Colonic mucosa (tissue), 4 donors: ENCODE results near the gene CHERP. TPM values are rescaled to one million over a fixed set of nuclear protein-coding genes. Genes with fewer than 3 reads are reported as not detected.
"Not testable (repeated sequence)": the region's sequence is repeated elsewhere in the genome, so short reads cannot be mapped to it uniquely, and the experiment has no call there.

ENCODE experiments used
- DNase-seq: peaks from one replicate; pipeline ENCODE4 v3.0.0-alpha.2; 2020
- H3K27ac ChIP-seq: fragments of 200-600 bp; one replicate; pipeline ENCODE4 v1.8.0; 2021
- H3K27me3 ChIP-seq: fragments of 200-600 bp; one replicate; pipeline ENCODE4 v1.8.0; 2021
- H3K36me3 ChIP-seq: fragments of 200-600 bp; one replicate; pipeline ENCODE4 v1.8.0; 2021
- H3K4me1 ChIP-seq: fragments of 200-600 bp; one replicate; pipeline ENCODE4 v1.8.0; 2021; ENCODE audit warnings: mild to moderate bottlenecking
- H3K4me3 ChIP-seq: fragments of 200-600 bp; one replicate; pipeline ENCODE4 v1.8.0; 2021
- H3K9ac ChIP-seq, 2 donors: one replicate each; pipeline ENCODE4 v1.7.0; 2013; ENCODE audit warnings: control low read depth in 2 of 2, low read depth in 2 of 2, low read length in 2 of 2
- H3K9me3 ChIP-seq: fragments of 200-600 bp; one replicate; pipeline ENCODE4 v1.8.0; 2021
- intact Hi-C: fragments of 100-400 bp; cut with DNase I; formaldehyde crosslinking; loops from one replicate; pipeline ENCODE4 v1.14.1; 2022
- total RNA-seq, 2 donors: library from RNA; stranded (reverse); fragmentation: NEBNext Ultra II Directional in 1 of 2; extraction: Animal tissue kit (Norgen Biotek cat#: 25700) in 1 of 2; gene quantifications; one replicate each; pipeline ENCODE4 v1.2.1, GENCODE V29; 2021
- TF ChIP-seq, protein P1 (sequence below): fragments of 200-600 bp; IDR thresholded peaks from one replicate; pipeline ENCODE4 v1.8.0; 2022; ENCODE audit warnings: antibody characterized with exemption, mild to moderate bottlenecking
- donor health status: healthy.
- donor health status: DM: no; HTN: no; CAD: no.
- donor health status: DM: no; HTN: no; CAD: no.

The CHERP gene
- total RNA-seq, 2 donors from 2014 or later: 35.2 to 54.0 TPM

DNA sequence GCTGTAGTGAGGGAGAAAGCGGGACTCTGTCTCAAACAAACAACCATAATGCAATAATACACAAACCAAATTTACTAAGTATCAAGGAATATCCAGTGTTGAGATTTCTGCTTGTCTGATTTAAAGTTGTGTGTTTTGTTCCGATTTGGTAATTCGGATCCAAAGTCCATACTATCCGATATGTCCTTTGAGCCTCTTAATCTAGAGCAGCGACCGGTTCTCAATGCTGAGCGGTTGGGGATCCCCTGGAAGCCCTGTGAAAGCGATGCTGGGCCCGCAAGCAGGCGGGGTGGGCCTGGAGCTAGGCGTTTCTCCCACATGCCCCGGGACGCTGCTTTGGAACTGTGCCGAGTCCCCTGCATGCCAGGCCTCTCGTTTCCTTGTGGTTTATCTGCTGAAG lies 25.9 kb downstream of the CHERP start:
- peaks cover 14% of the 10 kb centered on the region for H3K36me3 ChIP-seq
- no peaks in the 10 kb centered on the region for H3K9me3 ChIP-seq
- no peak overlapping the region for H3K9ac ChIP-seq
- H3K27me3 ChIP-seq: no peaks in the 10 kb centered on the region
- intact Hi-C loops: no loop called here
- no peak for DNase-seq
- H3K27ac ChIP-seq: no peak overlapping the region
- TF ChIP-seq, protein P1, sequence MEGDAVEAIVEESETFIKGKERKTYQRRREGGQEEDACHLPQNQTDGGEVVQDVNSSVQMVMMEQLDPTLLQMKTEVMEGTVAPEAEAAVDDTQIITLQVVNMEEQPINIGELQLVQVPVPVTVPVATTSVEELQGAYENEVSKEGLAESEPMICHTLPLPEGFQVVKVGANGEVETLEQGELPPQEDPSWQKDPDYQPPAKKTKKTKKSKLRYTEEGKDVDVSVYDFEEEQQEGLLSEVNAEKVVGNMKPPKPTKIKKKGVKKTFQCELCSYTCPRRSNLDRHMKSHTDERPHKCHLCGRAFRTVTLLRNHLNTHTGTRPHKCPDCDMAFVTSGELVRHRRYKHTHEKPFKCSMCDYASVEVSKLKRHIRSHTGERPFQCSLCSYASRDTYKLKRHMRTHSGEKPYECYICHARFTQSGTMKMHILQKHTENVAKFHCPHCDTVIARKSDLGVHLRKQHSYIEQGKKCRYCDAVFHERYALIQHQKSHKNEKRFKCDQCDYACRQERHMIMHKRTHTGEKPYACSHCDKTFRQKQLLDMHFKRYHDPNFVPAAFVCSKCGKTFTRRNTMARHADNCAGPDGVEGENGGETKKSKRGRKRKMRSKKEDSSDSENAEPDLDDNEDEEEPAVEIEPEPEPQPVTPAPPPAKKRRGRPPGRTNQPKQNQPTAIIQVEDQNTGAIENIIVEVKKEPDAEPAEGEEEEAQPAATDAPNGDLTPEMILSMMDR: no peak
- no peaks in the 10 kb centered on the region for H3K4me1 ChIP-seq
- H3K4me3 ChIP-seq: no peak overlapping the region

DNA sequence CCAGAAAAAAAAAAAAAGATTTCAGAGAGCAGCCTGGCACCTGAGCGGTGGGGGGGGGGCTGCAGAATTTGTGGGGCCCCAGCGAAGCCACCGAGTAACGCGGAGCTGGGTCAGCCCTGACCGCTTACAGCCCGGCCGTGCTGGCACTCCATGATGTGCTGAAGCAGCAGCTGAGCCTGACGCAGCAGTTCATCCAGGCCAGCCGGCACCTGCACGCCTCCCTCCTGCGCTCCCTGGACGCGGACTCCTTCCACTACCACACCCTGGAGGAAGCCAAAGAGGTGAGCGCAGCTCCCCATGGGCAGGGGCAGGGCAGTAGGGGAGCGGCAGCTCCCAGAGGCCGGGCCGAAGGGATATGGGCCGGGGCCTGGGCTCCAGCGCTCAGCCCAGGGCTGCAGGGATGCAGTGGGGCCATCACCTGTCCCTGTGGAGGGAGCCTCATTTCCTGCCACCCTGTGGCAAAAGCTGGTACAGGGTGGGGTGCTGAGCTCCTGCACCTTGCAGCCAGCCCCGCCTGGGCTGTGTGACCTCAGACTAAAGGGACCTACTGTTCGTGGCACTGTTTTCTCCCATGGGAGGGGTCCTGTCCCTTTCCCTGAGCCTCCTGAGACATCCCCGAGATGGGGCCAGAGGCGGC lies 27.7 kb downstream of the CHERP start:
- peaks cover 6% of the 10 kb centered on the region for H3K36me3 ChIP-seq
- intact Hi-C loops: no loop called here
- no peak for DNase-seq
- H3K27me3 ChIP-seq: no peaks in the 10 kb centered on the region
- TF ChIP-seq, protein P1: no peak
- H3K27ac ChIP-seq: no peak overlapping the region
- no peaks in the 10 kb centered on the region for H3K4me1 ChIP-seq
- H3K4me3 ChIP-seq: no peak overlapping the region
- H3K9ac ChIP-seq: no peak overlapping the region
- H3K9me3 ChIP-seq: no peaks in the 10 kb centered on the region

- H3K36me3 ChIP-seq, intact Hi-C loops, DNase-seq: not testable (repeated sequence)
These were observed 29.6 kb downstream of the CHERP start for GRCh38 chr19:16512611-16513010.

GRCh38 chr19:16509141-16510061 lies 32.8 kb downstream of the CHERP start:
- TF ChIP-seq, protein P1: no peak
- no peak for DNase-seq

More at GRCh38 chr19:16512611-16513010, 29.6 kb downstream of the CHERP start:
- H3K27me3 ChIP-seq, H3K9ac ChIP-seq, H3K4me1 ChIP-seq, H3K9me3 ChIP-seq, H3K27ac ChIP-seq, H3K4me3 ChIP-seq: not testable (repeated sequence)

GRCh38 chr19:16508546-16508945 lies 33.7 kb downstream of the CHERP start:
- intact Hi-C loops: no loop called here

More at GRCh38 chr19:16509141-16510061, 32.8 kb downstream of the CHERP start:
- H3K36me3 ChIP-seq: no peaks in the 10 kb centered on the region
- intact Hi-C loops: no loop called here
- H3K9ac ChIP-seq: no peak overlapping the region
- no peaks in the 10 kb centered on the region for H3K9me3 ChIP-seq
- no peak overlapping the region for H3K4me3 ChIP-seq
- H3K4me1 ChIP-seq: no peaks in the 10 kb centered on the region
- H3K27me3 ChIP-seq: no peaks in the 10 kb centered on the region
- H3K27ac ChIP-seq: no peak overlapping the region

More at GRCh38 chr19:16508546-16508945, 33.7 kb downstream of the CHERP start:
- no peaks in the 10 kb centered on the region for H3K36me3 ChIP-seq
- H3K9ac ChIP-seq: no peak overlapping the region
- H3K27me3 ChIP-seq: no peaks in the 10 kb centered on the region
- DNase-seq: no peak
- no peak overlapping the region for H3K4me3 ChIP-seq
- TF ChIP-seq, protein P1: no peak
- no peak overlapping the region for H3K27ac ChIP-seq
- H3K4me1 ChIP-seq: no peaks in the 10 kb centered on the region
- no peaks in the 10 kb centered on the region for H3K9me3 ChIP-seq
